ENCODE data around the gene ZC3H18.
A peak's percentile ranks its signal among the peaks of the same experiment; 100 is the strongest.
"Not testable (repeated sequence)": the region's sequence is repeated elsewhere in the genome, so short reads cannot be mapped to it uniquely, and the experiment has no call there.

Gene ZC3H18

GRCh38 chr16:88665148-88665547 lies 94.9 kb downstream of the ZC3H18 start:
- no peak overlapping the region for H3K4ac ChIP-seq (ENCODE audit: low read length)
- no peak overlapping the region for H2AK5ac ChIP-seq (ENCODE audit: low read depth, low read length)
- H3K14ac ChIP-seq (ENCODE audit: low read length), result no peak overlapping the region
- peaks cover 12% of the 10 kb centered on the region for H3K79me1 ChIP-seq (ENCODE audit: low read depth, low read length)
- H3K9ac ChIP-seq (ENCODE audit: low read depth, low read length, poor library complexity), result no peak overlapping the region
- H2BK12ac ChIP-seq (ENCODE audit: low read length), result no peak overlapping the region
- no peak overlapping the region for H2AFZ ChIP-seq (ENCODE audit: low read length)
- H3K4me3 ChIP-seq (ENCODE audit: low read length in 2 of 2), result no peak overlapping the region
- no peaks in the 10 kb centered on the region for H3K9me3 ChIP-seq (replicated peaks in 1 of 2; ENCODE audit: control insufficient read depth in 2 of 2, insufficient read depth in 1 of 2, low read depth in 1 of 2, low read length in 2 of 2)
- peaks cover 2 to 30% of the 10 kb centered on the region in 2 donors for H3K36me3 ChIP-seq (replicated peaks in 1 of 2; ENCODE audit: control insufficient read depth in 2 of 2, insufficient read depth in 2 of 2, low read length in 2 of 2)
- H2BK120ac ChIP-seq (ENCODE audit: low read depth, low read length), result no peak overlapping the region
- H2BK5ac ChIP-seq (ENCODE audit: low read length), result no peak overlapping the region
- H3K27me3 ChIP-seq (ENCODE audit: control insufficient read depth in 3 of 3, insufficient read depth in 3 of 3, low read depth in 1 of 3, low read length in 3 of 3), result no peaks in the 10 kb centered on the region
- H4K8ac ChIP-seq (ENCODE audit: low read depth, low read length), result no peak overlapping the region
- DNase-seq (ENCODE audit: low spot score), result no peak
- no CpG with 5 or more reads among the region's 4 CpGs for WGBS, 2 donors (ENCODE audit: extremely low coverage in 2 of 2, insufficient read length in 2 of 2, insufficient replicate concordance in 1 of 2)
- peaks cover 5 to 6% of the 10 kb centered on the region in 2 donors for H3K4me1 ChIP-seq (ENCODE audit: control insufficient read depth in 2 of 2, insufficient read depth in 1 of 2, low read depth in 1 of 2, low read length in 2 of 2)
- no peak overlapping the region for H4K91ac ChIP-seq (ENCODE audit: low read depth, low read length, poor library complexity)
- H3K23ac ChIP-seq (ENCODE audit: low read depth, low read length, poor library complexity), result no peak overlapping the region
- H3K27ac ChIP-seq (replicated peaks; ENCODE audit: low read length), result no peak overlapping the region
- no peak overlapping the region for H3K4me2 ChIP-seq (ENCODE audit: insufficient read depth, low read length, poor library complexity, severe bottlenecking)
- no peak overlapping the region for H2BK15ac ChIP-seq (ENCODE audit: low read length)
- H3K18ac ChIP-seq (ENCODE audit: low read length), result no peak overlapping the region

- no peaks in the 10 kb centered on the region for H3K27me3 ChIP-seq (ENCODE audit: control insufficient read depth in 3 of 3, insufficient read depth in 3 of 3, low read depth in 1 of 3, low read length in 3 of 3)
- DNase-seq (ENCODE audit: low spot score), result no peak
- H3K9ac ChIP-seq (ENCODE audit: low read depth, low read length, poor library complexity), result no peak overlapping the region
- no peak overlapping the region for H2AFZ ChIP-seq (ENCODE audit: low read length)
- H2BK5ac ChIP-seq (ENCODE audit: low read length), result no peak overlapping the region
- H3K23ac ChIP-seq (ENCODE audit: low read depth, low read length, poor library complexity), result no peak overlapping the region
- no peak overlapping the region for H3K4ac ChIP-seq (ENCODE audit: low read length)
- H2BK12ac ChIP-seq (ENCODE audit: low read length), result no peak overlapping the region
- no CpG with 5 or more reads among the region's 3 CpGs for WGBS, 2 donors (ENCODE audit: extremely low coverage in 2 of 2, insufficient read length in 2 of 2, insufficient replicate concordance in 1 of 2)
- peaks cover 2 to 26% of the 10 kb centered on the region in 2 donors for H3K36me3 ChIP-seq (replicated peaks in 1 of 2; ENCODE audit: control insufficient read depth in 2 of 2, insufficient read depth in 2 of 2, low read length in 2 of 2)
- H3K4me2 ChIP-seq (ENCODE audit: insufficient read depth, low read length, poor library complexity, severe bottlenecking), result no peak overlapping the region
- H2BK15ac ChIP-seq (ENCODE audit: low read length), result no peak overlapping the region
- H3K14ac ChIP-seq (ENCODE audit: low read length), result no peak overlapping the region
- no peak overlapping the region for H4K91ac ChIP-seq (ENCODE audit: low read depth, low read length, poor library complexity)
- H3K4me3 ChIP-seq (ENCODE audit: low read length in 2 of 2), result no peak overlapping the region
- no peak overlapping the region for H3K27ac ChIP-seq (replicated peaks; ENCODE audit: low read length)
- no peak overlapping the region for H2AK5ac ChIP-seq (ENCODE audit: low read depth, low read length)
- H3K18ac ChIP-seq (ENCODE audit: low read length), result no peak overlapping the region
- no peak overlapping the region for H2BK120ac ChIP-seq (ENCODE audit: low read depth, low read length)
- no peaks in the 10 kb centered on the region for H3K9me3 ChIP-seq (replicated peaks in 1 of 2; ENCODE audit: control insufficient read depth in 2 of 2, insufficient read depth in 1 of 2, low read depth in 1 of 2, low read length in 2 of 2)
- peaks cover 5 to 6% of the 10 kb centered on the region in 2 donors for H3K4me1 ChIP-seq (ENCODE audit: control insufficient read depth in 2 of 2, insufficient read depth in 1 of 2, low read depth in 1 of 2, low read length in 2 of 2)
- no peak overlapping the region for H4K8ac ChIP-seq (ENCODE audit: low read depth, low read length)
- H3K79me1 ChIP-seq (ENCODE audit: low read depth, low read length), result peaks cover 11% of the 10 kb centered on the region
These were observed 95.4 kb downstream of the ZC3H18 start for GRCh38 chr16:88665570-88665969.

GRCh38 chr16:88667461-88667860 lies 97.3 kb downstream of the ZC3H18 start:
- Histone ChIP-seq H2BK5ac (ENCODE audit: low read length) (peak overlapping the region; percentile 90), H4K8ac (ENCODE audit: low read depth, low read length) (no peak overlapping the region), H3K9ac (ENCODE audit: low read depth, low read length, poor library complexity) (peak overlapping the region; percentile 44), H3K4me1 (ENCODE audit: control insufficient read depth in 2 of 2, insufficient read depth in 1 of 2, low read depth in 1 of 2, low read length in 2 of 2) (peaks cover under 1 to 3% of the 10 kb centered on the region in 2 donors), H3K79me1 (ENCODE audit: low read depth, low read length) (peaks cover 9% of the 10 kb centered on the region), H3K4me2 (ENCODE audit: insufficient read depth, low read length, poor library complexity, severe bottlenecking) (no peak overlapping the region), H3K14ac (ENCODE audit: low read length) (no peak overlapping the region), H2BK15ac (ENCODE audit: low read length) (no peak overlapping the region), H2AFZ (ENCODE audit: low read length) (no peak overlapping the region), H3K4ac (ENCODE audit: low read length) (no peak overlapping the region), H2BK120ac (ENCODE audit: low read depth, low read length) (no peak overlapping the region), H2BK12ac (ENCODE audit: low read length) (no peak overlapping the region), H2AK5ac (ENCODE audit: low read depth, low read length) (no peak overlapping the region), H3K27me3 (ENCODE audit: control insufficient read depth in 3 of 3, insufficient read depth in 3 of 3, low read depth in 1 of 3, low read length in 3 of 3) (no peaks in the 10 kb centered on the region), H3K23ac (ENCODE audit: low read depth, low read length, poor library complexity) (peak overlapping the region; percentile 34), H3K36me3 (replicated peaks in 1 of 2; ENCODE audit: control insufficient read depth in 2 of 2, insufficient read depth in 2 of 2, low read length in 2 of 2) (peaks cover 2 to 19% of the 10 kb centered on the region in 2 donors), H3K27ac (replicated peaks; ENCODE audit: low read length) (peak overlapping the region; percentile 30), H4K91ac (ENCODE audit: low read depth, low read length, poor library complexity) (no peak overlapping the region), H3K4me3 (ENCODE audit: low read length in 2 of 2) (no peak overlapping the region), H3K9me3 (replicated peaks in 1 of 2; ENCODE audit: control insufficient read depth in 2 of 2, insufficient read depth in 1 of 2, low read depth in 1 of 2, low read length in 2 of 2) (no peaks in the 10 kb centered on the region), H3K18ac (ENCODE audit: low read length) (no peak overlapping the region)
- no CpG with 5 or more reads among the region's 5 CpGs for WGBS, 2 donors (ENCODE audit: extremely low coverage in 2 of 2, insufficient read length in 2 of 2, insufficient replicate concordance in 1 of 2)
- no peak for DNase-seq (ENCODE audit: low spot score)

GRCh38 chr16:88669493-88669892 lies 99.3 kb downstream of the ZC3H18 start:
- not testable (repeated sequence) for H3K27ac ChIP-seq (replicated peaks; ENCODE audit: low read length); H3K4me2 ChIP-seq (ENCODE audit: insufficient read depth, low read length, poor library complexity, severe bottlenecking); H4K8ac ChIP-seq (ENCODE audit: low read depth, low read length); H3K27me3 ChIP-seq (ENCODE audit: control insufficient read depth in 3 of 3, insufficient read depth in 3 of 3, low read depth in 1 of 3, low read length in 3 of 3); H3K9me3 ChIP-seq (replicated peaks in 1 of 2; ENCODE audit: control insufficient read depth in 2 of 2, insufficient read depth in 1 of 2, low read depth in 1 of 2, low read length in 2 of 2); H3K18ac ChIP-seq (ENCODE audit: low read length); DNase-seq (ENCODE audit: low spot score); H2BK12ac ChIP-seq (ENCODE audit: low read length); H3K79me1 ChIP-seq (ENCODE audit: low read depth, low read length); H3K4me3 ChIP-seq (ENCODE audit: low read length in 2 of 2); H2BK5ac ChIP-seq (ENCODE audit: low read length); H2BK15ac ChIP-seq (ENCODE audit: low read length); H3K4ac ChIP-seq (ENCODE audit: low read length); H3K4me1 ChIP-seq (ENCODE audit: control insufficient read depth in 2 of 2, insufficient read depth in 1 of 2, low read depth in 1 of 2, low read length in 2 of 2); H3K23ac ChIP-seq (ENCODE audit: low read depth, low read length, poor library complexity); H2BK120ac ChIP-seq (ENCODE audit: low read depth, low read length); H4K91ac ChIP-seq (ENCODE audit: low read depth, low read length, poor library complexity); H2AK5ac ChIP-seq (ENCODE audit: low read depth, low read length); H3K14ac ChIP-seq (ENCODE audit: low read length); H2AFZ ChIP-seq (ENCODE audit: low read length); H3K9ac ChIP-seq (ENCODE audit: low read depth, low read length, poor library complexity)
- H3K36me3 ChIP-seq (replicated peaks in 1 of 2; ENCODE audit: control insufficient read depth in 2 of 2, insufficient read depth in 2 of 2, low read length in 2 of 2), result peaks cover 2 to 19% of the 10 kb centered on the region in 2 donors
- no CpG with 5 or more reads among the region's 8 CpGs for WGBS, 2 donors (ENCODE audit: extremely low coverage in 2 of 2, insufficient read length in 2 of 2, insufficient replicate concordance in 1 of 2)

All from neuronal stem cell (in vitro differentiated cells).